NCI-H524 treated with DMSO at 0.1 percent for 48 hours (cell line): ENCODE measurements around the gene SSX2IP.

Experiments used
- DNase-seq: peaks from one replicate; lab custom pipeline; 2025; lab: John Stamatoyannopoulos, UW

The SSX2IP gene

GRCh38 chr1:84711121-84711520 is 20.9 kb upstream of the SSX2IP start:
- DNase-seq, result peak; percentile 95

GRCh38 chr1:84709131-84709530 is 18.9 kb upstream of the SSX2IP start:
- no peak for DNase-seq

GRCh38 chr1:84708031-84708430 is 17.8 kb upstream of the SSX2IP start:
- no peak for DNase-seq

- no peak for DNase-seq
Observed at GRCh38 chr1:84705513-84705912, 15.3 kb upstream of the SSX2IP start.

GRCh38 chr1:84704872-84705417 is 14.7 kb upstream of the SSX2IP start:
- no peak for DNase-seq

- DNase-seq, result no peak
Observed at GRCh38 chr1:84703431-84703830, 13.2 kb upstream of the SSX2IP start.

- no peak for DNase-seq
Observed at GRCh38 chr1:84702143-84702542, 11.9 kb upstream of the SSX2IP start.

GRCh38 chr1:84701376-84701775 is 11.1 kb upstream of the SSX2IP start:
- peak; percentile 67 for DNase-seq

GRCh38 chr1:84700070-84700469 is 9.8 kb upstream of the SSX2IP start:
- DNase-seq, result no peak

GRCh38 chr1:84698151-84699110 is 8.2 kb upstream of the SSX2IP start:
- DNase-seq, result no peak

- DNase-seq, result no peak
Observed at GRCh38 chr1:84693785-84694184, 3.5 kb upstream of the SSX2IP start.

- DNase-seq, result no peak
Observed at GRCh38 chr1:84693005-84693404, 2.7 kb upstream of the SSX2IP start.

- DNase-seq, result no peak
Observed at GRCh38 chr1:84692391-84692790, 2.1 kb upstream of the SSX2IP start.

- DNase-seq, result no peak
Observed at GRCh38 chr1:84691122-84691783, 992 bp upstream of the SSX2IP start.

- DNase-seq, result no peak
Observed at GRCh38 chr1:84689514-84690396, 506 bp downstream of the SSX2IP start.

- no peak for DNase-seq
Observed at GRCh38 chr1:84688463-84689061, 1.7 kb downstream of the SSX2IP start.

GRCh38 chr1:84687714-84688462 is 2.4 kb downstream of the SSX2IP start:
- no peak for DNase-seq

GRCh38 chr1:84686223-84686622 is 4.0 kb downstream of the SSX2IP start:
- no peak for DNase-seq

- DNase-seq, result no peak
Observed at GRCh38 chr1:84683508-84683907, 6.8 kb downstream of the SSX2IP start.

GRCh38 chr1:84682047-84682446 is 8.2 kb downstream of the SSX2IP start:
- no peak for DNase-seq
